ENCODE data around the gene TMEM223. TPM values are rescaled to one million over a fixed set of nuclear protein-coding genes. Genes with fewer than 3 reads are reported as not detected.

TMEM223 gene
- polyA plus RNA-seq, 1 donor from 2014 or later, result 16.5 TPM

- H3K9me3 ChIP-seq (ENCODE audit: low read length), result no peaks in the 10 kb centered on the region
- H3K79me2 ChIP-seq (replicated peaks; ENCODE audit: insufficient read depth, low read length), result peaks cover 10% of the 10 kb centered on the region
- H2AFZ ChIP-seq (ENCODE audit: low read depth, low read length), result no peak overlapping the region
- H3K9ac ChIP-seq (ENCODE audit: low read length), result peak overlapping the region; percentile 87
- peak overlapping the region; percentile 40 for H3K4me2 ChIP-seq (ENCODE audit: low read length)
- H3K9me2 ChIP-seq (ENCODE audit: insufficient read depth, low read length), result no peaks in the 10 kb centered on the region
- H3K4me3 ChIP-seq (ENCODE audit: low read length), result peak overlapping the region; percentile 90
- TF ChIP-seq POLR2AphosphoS5 (IDR thresholded peaks at IDR 0.05) (peak; percentile 61), TAF1 (IDR thresholded peaks at IDR 0.05; ENCODE audit: low read depth) (peak; percentile 20), EZH2 (IDR thresholded peaks at IDR 0.05; ENCODE audit: borderline replicate concordance, insufficient read depth, low read length, poor library complexity, severe bottlenecking) (no peak), SMC3 (conservative IDR thresholded peaks at IDR 0.05; ENCODE audit: poor library complexity) (peak; percentile 86), RAD21 (conservative IDR thresholded peaks at IDR 0.05) (peak; percentile 63), MXI1 (conservative IDR thresholded peaks at IDR 0.05; ENCODE audit: poor library complexity, severe bottlenecking) (no peak), REST (IDR thresholded peaks at IDR 0.05; ENCODE audit: borderline replicate concordance) (peak; percentile 31), EP300 (conservative IDR thresholded peaks at IDR 0.05; ENCODE audit: poor library complexity, severe bottlenecking) (no peak), CTCF (IDR thresholded peaks at IDR 0.05; ENCODE audit: poor library complexity, severe bottlenecking) (peak; percentile 93)
- H3F3A ChIP-seq (ENCODE audit: insufficient read depth, low read length, poor library complexity, severe bottlenecking), result no peaks in the 10 kb centered on the region
- H3K27ac ChIP-seq (ENCODE audit: low read length), result peak overlapping the region; percentile 88
- H3K36me3 ChIP-seq (ENCODE audit: insufficient read depth, low read length), result no peaks in the 10 kb centered on the region
- no peaks in the 10 kb centered on the region for H3K27me3 ChIP-seq (ENCODE audit: insufficient read depth, low read depth, low read length)
- no peaks in the 10 kb centered on the region for H4K20me1 ChIP-seq (ENCODE audit: insufficient read depth)
Measured at GRCh38 chr11:62786318-62787004, 5.3 kb downstream of the TMEM223 start.

GRCh38 chr11:62782753-62783152 is 9.1 kb downstream of the TMEM223 start:
- no peaks in the 10 kb centered on the region for H3K36me3 ChIP-seq (ENCODE audit: insufficient read depth, low read length)
- H3F3A ChIP-seq (ENCODE audit: insufficient read depth, low read length, poor library complexity, severe bottlenecking), result no peaks in the 10 kb centered on the region
- H3K4me2 ChIP-seq (ENCODE audit: low read length), result no peak overlapping the region
- no peaks in the 10 kb centered on the region for H4K20me1 ChIP-seq (ENCODE audit: insufficient read depth)
- no peak overlapping the region for H3K4me3 ChIP-seq (ENCODE audit: low read length)
- no peaks in the 10 kb centered on the region for H3K9me3 ChIP-seq (ENCODE audit: low read length)
- H3K27me3 ChIP-seq (ENCODE audit: insufficient read depth, low read depth, low read length), result no peaks in the 10 kb centered on the region
- no peaks in the 10 kb centered on the region for H3K79me2 ChIP-seq (replicated peaks; ENCODE audit: insufficient read depth, low read length)
- H3K27ac ChIP-seq (ENCODE audit: low read length), result no peak overlapping the region
- H3K9me2 ChIP-seq (ENCODE audit: insufficient read depth, low read length), result no peaks in the 10 kb centered on the region
- TF ChIP-seq EZH2 (IDR thresholded peaks at IDR 0.05; ENCODE audit: borderline replicate concordance, insufficient read depth, low read length, poor library complexity, severe bottlenecking) (no peak), POLR2AphosphoS5 (IDR thresholded peaks at IDR 0.05) (no peak), TAF1 (IDR thresholded peaks at IDR 0.05; ENCODE audit: low read depth) (no peak)
- no peak overlapping the region for H2AFZ ChIP-seq (ENCODE audit: low read depth, low read length)
- H3K9ac ChIP-seq (ENCODE audit: low read length), result no peak overlapping the region

Measured in neural cell (in vitro differentiated cells).